SKM-1 (cell line): Measurements from ENCODE around the gene BMPR1A.
"Not testable (repeated sequence)": the region's sequence is repeated elsewhere in the genome, so short reads cannot be mapped to it uniquely, and the experiment has no call there.

Source experiments
- DNase-seq: peaks from one replicate; lab custom pipeline; 2025; ENCODE audit not compliant: unreplicated experiment; lab: John Stamatoyannopoulos, UW

Gene BMPR1A

DNA sequence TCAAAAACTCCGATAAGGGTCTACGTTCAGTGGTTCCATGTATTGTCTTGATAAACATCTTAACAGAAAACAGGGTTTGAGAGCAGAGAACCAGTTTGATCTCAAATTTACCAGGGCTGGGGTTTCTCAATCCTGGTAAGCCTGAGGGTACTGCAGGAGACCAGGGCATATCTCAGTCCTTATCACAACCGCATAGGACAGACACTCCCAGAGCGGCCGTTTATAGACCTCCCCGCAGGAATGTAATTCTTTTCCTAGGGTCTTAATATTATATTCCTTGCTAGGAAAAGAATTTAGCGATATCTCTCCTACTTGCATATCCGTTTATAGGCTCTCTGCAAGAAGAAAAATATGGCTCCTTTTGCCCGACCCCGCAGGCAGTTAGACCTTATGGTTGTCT lies 196.3 kb downstream of the BMPR1A start:
- not testable (repeated sequence) for DNase-seq

- DNase-seq: no peak
Measured at GRCh38 chr10:86953747-86954680, 197.6 kb downstream of the BMPR1A start.

- no peak for DNase-seq
Measured at GRCh38 chr10:86954681-86955500, 198.5 kb downstream of the BMPR1A start.

DNA sequence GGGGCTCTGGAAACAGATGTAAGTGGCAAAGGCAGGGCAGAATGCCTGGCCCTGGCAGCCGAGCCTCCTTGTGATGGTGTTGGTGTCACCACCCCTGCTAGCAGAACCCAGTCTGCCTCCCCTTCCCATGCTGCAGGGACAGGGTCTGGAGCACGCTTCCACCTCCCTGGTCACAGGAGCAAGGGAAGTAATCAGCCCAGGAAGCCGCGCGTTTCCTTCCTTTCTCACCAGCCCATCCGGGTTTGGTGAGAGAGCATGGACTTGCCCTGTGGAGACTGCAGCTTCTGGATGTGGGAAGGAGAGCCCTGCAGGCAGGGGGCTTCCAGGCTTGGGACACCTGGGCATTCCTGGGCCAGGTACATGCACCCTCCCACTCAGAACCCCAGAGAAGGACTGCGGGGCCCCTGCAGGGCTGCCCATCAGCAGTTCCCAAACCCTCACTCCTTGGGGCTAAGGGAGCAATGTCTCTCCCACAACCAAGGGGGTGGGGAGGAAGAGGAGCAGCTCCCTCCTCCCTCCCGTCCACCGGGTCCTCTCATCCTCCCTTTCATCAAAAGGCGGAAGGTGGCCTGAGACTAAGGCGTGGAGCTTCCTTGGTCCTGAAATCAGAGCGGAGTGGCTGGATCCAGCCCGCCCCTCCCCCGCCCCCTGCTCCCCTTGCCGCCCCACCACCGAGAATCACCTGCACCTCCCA lies 199.2 kb downstream of the BMPR1A start:
- DNase-seq: no peak

- DNase-seq: no peak
Measured at GRCh38 chr10:86956195-86956847, 199.9 kb downstream of the BMPR1A start.

DNA sequence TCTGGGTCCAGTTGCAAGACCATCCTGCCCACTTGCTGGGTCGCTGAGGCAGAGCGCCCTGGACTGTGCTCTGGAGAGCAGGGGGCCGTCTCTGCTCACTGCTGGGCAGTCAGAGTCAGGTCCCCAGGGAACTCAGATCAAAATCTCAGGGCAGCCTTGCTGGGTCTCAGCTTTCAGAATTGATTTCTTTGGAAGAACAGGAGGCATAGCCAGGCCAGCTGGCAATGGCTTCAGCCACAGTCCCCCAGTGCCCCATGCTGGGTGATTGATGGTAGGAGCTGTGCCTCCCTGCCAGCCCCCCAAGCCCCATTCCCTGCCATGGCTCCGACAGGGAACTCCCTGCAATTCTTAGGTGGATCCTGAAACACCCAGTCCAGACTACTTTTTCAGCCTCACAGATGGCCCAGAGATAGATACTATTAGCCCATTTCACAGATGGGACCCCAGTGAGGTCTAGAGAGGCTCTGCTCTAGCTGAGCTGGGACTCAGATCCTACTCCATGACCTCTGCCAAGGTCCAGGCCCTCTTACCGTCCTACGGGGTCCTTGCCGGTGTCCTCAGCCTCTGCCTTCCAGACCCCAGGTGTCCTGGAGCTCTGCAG lies 200.5 kb downstream of the BMPR1A start:
- DNase-seq: no peak

DNA sequence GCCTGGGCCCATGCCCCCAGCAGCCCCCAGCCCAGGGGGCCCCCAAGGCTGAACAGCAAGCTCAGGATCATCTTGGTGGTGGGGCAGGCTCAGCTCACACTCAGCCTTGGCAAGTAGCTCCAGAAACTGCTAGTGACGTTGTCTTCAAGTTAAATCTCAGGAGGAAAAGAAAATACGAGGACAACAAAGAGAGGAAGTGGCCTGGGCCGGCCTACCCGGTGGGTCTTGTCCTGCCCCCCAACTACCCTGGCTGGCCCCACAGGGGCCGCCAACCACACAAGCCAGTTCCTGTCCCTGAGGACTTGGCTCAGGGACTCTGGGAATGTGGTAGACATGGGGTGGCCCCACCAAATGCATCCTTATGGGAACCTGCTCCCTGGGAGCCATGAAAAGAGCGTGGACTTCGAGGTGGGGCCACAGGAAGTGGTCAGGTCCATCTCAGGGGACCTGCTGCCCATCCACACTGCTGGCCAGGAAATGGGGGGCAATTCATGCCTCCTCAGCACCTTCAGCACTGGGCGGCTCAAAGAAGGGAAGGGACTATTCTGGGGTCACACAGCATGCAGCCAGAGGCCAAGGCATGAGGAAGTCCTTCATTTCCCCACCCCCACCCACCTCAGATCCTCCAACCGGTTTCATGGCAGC lies 201.2 kb downstream of the BMPR1A start, which contains the start of gene MMRN2:
Gene MMRN2 (minus strand): TSS at position 145 of the 645 bp plus-strand sequence. CDS start 74 bp downstream, at position 71.
- no peak for DNase-seq

DNA sequence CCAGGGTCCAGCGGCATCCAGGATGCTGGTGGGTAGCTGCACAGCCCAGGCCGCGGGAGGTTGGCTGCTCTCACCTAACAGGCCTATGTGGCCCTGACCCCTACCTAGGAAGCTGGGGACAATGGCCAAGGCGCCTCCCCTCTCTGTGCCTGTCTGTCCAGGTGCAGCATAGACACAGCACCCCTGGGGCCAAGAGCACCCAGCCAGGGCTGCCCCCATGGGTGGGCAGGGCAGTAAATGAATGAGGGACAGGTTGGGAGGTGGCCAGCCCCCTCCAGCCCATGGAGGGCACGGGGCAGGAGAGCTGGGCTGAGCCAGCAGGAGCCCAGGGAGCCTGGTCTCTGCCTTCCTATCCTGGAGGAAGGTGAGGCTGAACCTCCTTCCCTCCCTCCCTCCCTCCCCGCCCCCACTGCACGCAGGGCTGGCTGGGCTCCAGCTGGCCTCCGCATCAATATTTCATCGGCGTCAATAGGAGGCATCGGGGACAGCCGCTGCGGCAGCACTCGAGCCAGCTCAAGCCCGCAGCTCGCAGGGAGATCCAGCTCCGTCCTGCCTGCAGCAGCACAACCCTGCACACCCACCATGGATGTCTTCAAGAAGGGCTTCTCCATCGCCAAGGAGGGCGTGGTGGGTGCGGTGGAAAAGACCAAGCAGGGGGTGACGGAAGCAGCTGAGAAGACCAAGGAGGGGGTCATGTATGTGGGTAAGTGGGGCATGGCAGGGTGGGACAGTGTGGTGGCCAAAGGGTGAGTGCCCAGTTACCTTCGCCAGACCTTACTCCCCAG lies 201.9 kb downstream of the BMPR1A start, which contains the start of gene SNCG:
Gene SNCG (plus strand): TSS at position 484 of the 785 bp plus-strand sequence. CDS start 99 bp downstream, at position 583.
- no peak for DNase-seq

- no peak for DNase-seq
Measured at GRCh38 chr10:86958901-86959736, 202.7 kb downstream of the BMPR1A start.

- no peak for DNase-seq
Measured at GRCh38 chr10:86959737-86960002, 203.3 kb downstream of the BMPR1A start.

- DNase-seq: peak; percentile 66
Measured at GRCh38 chr10:86960003-86960862, 203.8 kb downstream of the BMPR1A start.

- DNase-seq: no peak
Measured at GRCh38 chr10:86960863-86961434, 204.5 kb downstream of the BMPR1A start.

GRCh38 chr10:86961481-86962091 lies 205.2 kb downstream of the BMPR1A start:
- no peak for DNase-seq

DNA sequence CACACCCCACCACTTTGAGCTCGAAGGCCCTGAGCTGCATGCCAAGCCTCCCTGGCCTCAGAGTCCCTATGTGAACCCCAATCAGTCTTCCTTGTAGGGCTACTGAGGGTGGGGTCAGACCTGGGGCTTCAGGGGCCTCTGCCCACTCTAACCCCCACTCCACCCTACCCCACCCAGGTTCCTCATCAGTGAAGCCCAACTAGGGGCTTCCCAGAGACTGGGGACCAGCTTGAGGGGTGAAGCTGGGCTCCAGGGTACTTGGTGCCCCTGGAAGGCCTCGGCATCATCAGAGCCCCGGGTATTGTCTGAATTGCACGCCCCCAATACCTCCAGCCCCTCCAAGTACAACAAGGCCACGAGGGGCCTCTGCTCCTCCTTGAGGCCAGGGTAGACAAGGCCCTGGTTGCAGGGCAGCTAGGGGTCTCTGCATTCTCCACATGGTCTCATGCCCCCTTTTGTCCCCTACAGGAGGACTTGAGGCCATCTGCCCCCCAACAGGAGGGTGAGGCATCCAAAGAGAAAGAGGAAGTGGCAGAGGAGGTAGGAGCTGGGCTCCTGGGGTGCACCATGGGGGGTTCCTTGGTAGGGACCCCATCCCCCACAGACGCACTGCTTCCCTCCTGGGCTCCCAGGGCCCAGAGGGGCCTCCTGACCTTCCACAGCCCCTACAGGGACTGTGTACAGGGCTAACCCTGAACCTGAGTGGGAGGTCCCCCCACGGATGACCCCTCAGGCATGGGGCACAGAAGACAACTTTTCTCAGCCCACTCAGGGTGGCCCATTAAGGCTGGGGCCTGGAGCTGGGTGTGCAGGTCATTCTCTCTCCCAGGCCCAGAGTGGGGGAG lies 205.9 kb downstream of the BMPR1A start:
- no peak for DNase-seq

DNA sequence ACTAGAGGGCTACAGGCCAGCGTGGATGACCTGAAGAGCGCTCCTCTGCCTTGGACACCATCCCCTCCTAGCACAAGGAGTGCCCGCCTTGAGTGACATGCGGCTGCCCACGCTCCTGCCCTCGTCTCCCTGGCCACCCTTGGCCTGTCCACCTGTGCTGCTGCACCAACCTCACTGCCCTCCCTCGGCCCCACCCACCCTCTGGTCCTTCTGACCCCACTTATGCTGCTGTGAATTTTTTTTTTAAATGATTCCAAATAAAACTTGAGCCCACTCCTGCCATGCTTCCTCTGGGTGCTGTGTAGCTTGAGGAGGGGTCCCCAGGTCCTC lies 206.5 kb downstream of the BMPR1A start:
- no peak for DNase-seq
